GM18868 (cell line): ENCODE measurements around the gene DPH7.
A peak's percentile ranks its signal among the peaks of the same experiment; 100 is the strongest.
"Not testable (repeated sequence)": the region's sequence is repeated elsewhere in the genome, so short reads cannot be mapped to it uniquely, and the experiment has no call there.

ENCODE experiments used
- ATAC-seq: cut with Tn5 transposase; IDR thresholded peaks from one replicate; pipeline ENCODE4 v1.9.1; 2021; ENCODE audit warnings: mild to moderate bottlenecking, moderate library complexity; ENCODE audit not compliant: unreplicated experiment

Gene DPH7

DNA sequence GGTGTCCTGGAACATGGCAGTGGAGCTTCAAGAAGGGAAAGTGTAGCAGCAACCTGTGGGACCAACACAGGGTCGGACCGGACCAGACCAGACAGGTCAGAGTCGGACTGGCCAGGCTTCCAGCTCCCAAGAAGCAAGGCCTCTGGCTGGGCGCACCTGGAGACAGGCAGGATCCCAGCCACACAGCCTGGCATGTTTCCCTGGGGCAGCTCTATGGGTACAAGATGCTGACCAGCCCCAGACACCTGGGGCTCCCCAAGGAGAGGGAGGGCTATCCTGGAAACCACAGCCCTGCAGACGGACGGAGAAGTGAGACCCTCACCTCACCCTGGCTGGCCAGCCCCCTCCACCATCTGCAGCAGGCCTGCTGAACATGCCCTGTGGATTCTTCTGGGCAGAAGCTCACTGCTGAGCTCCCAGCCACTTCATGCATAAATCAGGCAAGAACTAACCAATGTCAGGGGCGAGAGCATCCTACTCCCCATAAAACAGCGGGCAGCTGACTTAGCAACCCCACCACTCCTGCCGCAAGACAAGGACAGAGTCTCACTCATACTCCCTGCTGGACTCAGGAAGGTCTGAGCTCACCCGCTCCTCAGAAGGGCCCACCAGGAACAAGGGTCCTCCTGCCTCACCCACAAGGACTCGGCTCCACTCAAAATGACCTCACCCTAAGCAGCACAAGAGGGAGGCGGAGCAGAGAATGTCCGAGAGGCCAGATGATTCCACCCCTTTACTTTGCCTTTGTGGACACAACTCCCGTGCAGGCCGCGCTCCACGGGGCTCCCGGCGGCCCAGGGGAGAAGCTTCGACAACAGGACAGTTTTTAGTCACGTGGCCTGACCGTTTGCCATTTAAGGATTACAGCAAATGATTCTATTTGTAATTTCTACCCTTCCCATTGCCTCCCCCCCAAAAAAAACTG lies 2.9 kb upstream of the DPH7 start:
- ATAC-seq, result no peak

DNA sequence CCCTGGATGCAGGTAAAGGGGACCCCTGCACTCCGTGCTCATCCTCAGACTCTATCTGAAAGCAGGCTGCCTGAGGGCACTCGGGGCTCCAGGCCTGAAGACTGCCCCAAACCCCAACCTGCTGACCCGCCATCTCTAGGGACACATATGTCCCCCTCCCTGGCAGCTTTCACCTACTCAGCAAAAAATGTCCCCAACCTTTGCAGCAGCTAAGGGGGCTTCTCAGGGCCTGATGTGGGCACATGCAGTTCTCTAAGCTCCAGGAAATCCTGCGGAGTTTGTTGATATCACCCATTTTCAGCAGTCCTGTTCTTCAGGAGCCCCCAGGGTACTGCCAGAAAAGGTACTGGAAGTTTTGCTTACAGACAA lies 2.2 kb upstream of the DPH7 start:
- no peak for ATAC-seq

DNA sequence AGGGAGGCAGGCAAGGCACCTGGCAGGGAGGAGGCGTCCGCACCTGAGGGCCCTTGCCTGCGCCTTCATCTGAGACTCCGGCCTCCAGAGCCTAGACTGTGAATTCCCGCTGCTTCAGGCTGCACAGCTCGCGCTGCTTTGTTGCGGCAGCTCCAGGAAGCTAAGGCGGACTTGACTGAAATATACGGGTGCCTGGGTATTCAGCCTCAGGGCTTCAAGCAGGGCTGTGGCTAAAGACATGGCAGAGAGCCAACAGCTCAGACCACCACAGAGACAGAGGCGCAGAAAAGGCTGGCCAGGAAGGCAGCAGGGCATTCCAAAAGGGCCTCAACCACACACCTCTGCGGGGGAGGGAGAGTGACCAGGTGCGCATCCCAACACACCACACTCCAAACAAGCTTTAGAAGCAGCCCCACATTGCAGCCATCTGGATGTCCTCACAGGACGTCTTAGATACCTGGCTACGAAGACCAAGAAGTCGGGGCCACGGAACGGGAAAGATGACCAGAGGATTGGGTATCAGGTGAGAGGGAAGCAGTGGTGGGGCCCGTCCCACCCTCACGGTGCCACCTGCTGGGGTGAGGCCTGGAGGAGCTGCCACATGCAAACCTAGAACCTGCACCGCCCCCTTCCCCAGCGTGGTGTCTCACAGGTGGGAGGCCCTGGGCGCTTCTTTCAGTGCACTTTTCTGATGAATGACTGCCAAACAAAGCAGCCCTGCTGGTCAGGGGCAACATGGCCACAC lies 1.7 kb upstream of the DPH7 start:
- no peak for ATAC-seq

DNA sequence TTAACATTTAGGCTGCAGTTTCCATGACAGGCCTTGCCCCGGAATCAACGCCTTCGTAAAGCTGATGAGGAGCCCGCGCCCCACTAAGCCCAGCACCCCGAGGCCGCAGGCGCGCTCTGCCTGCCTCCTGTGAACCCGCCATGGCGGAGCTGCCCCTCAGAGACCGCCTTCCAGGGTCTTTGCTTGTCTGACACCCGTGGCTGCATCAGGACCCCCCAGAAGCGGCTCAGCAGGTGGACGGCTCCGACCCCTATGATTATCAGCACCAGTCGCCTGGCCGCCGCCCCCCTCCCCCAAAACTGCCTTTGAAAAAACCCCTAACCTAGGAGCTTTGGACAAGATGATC lies 507 bp upstream of the DPH7 start:
- ATAC-seq, result no peak

DNA sequence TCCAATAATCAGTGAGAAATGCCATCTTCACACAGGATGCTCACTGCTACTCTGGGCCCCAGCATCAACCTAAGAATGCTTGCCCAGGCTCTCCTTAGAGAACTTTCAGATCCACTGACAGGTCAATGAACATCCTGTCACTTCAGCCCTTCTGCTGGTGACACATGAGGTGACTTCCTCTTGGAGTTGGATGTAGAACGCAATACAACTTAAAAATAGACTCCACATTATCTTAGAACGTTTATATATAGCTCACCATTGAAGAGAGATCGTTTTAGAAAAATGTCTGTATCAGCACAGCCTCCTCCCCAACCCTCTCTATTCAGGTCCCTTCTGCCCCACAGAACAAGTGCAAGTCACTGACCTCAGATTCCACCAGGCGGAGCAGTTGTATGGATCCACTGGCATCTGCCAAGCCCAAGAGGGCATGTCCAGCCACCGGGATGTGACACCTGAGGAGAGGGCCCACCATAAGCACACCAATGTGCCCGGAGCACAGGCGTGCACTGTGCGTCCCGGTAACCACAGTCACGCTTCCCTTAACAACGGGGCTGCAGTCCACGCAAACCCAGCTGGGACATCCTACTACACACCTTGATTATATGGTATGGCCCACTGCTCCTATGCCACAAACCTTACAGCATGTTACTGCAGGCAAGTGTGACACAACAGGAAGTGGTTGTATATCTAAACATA lies 2.9 kb downstream of the DPH7 start:
- ATAC-seq, result no peak

DNA sequence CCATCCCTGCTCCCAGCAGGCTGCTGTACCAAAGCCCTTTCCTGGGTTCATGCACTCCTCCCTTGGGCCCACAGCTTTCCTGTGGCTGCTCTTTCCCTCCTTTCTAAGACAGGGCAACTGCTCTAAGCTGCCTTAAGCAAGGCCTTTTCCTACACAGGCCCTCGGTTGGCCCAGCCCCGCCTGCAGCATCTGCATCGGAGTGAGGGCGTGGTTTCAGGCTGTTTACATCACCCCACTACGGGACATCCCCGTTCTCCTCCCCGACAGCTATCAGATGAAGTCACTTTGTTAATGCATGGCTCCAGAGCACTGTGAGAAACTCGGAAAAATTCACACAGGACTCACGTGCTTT lies 3.4 kb downstream of the DPH7 start:
- no peak for ATAC-seq

DNA sequence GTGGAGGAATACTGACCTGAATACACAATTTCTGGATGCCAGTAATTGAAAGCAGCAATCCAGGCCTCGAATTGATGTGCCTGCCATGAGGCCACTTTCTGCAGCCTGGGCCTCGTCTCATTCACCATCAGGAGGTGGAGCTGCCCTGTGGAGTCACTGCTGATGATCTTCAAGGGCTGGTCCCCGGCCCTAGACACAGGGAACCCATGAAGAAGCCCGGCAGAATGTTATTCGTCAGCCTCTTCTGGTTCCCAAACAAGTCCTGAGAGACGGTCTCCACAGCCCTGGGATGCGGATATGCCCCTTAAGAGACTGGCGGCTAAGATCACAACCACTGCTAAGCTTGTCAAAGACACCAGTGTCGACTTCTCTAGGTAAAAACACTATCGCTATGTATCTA lies 4.5 kb downstream of the DPH7 start:
- ATAC-seq, result no peak

DNA sequence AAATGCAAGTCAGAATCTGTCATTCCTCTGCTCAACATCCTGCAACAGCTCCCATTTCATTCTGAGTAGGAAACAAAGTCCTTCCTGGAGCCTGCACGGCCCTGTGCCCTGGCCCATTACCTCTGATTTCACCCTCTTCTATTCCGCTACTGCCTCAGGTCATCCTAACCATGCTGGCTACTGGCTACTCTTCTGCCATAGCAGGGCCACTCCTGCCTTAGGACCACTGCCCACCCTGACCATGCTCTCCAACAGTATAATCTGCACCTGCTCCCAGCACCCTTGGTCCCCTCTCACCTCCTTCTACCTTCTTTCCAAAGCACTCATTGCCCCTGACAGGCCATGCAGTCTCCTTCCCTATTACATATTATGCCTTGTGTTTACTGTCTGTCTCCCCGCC lies 8.2 kb downstream of the DPH7 start:
- no peak for ATAC-seq

DNA sequence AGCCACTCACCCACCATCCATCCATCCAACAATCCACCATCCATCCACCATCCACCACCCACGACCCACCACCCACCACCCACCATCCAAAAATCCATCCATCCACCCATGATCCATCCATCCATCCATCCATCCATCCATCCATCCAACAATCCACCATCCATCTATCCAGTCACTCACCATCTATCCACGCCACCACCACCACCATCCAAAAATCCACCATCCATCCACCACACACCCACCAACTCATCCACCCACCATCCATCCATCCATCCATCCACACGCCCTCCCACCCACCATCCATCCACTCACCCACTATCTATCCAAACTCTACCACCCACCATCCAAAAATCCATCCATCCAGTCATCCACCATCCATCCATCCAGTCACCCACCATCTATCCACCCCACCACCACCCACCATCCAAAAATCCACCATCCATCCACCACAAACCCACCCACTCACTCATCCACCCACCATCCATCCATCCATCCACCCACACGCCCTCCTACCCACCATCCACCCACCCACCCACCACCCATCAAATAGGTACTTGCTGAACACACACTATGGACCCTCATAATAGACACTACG lies 9.0 kb downstream of the DPH7 start:
- ATAC-seq, result no peak

DNA sequence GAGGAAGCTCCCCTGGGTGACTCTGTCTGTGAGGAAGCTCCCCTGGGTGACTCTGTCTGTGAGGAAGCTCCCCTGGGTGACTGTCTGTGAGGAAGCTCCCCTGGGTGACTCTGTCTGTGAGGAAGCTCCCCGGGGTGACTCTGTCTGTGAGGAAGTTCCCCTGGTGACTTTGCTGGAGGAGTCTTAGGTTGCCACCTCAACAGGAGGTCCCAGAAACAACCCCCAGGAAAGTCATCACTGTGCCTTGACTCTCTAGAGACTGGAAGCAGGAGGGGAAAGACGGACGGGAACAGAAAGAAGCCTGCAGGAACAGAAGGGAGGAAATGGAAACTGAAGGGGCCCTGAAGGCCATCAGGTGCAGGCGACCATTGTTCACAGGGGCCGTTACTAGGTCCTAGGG lies 10.3 kb downstream of the DPH7 start:
- ATAC-seq, result not testable (repeated sequence)

DNA sequence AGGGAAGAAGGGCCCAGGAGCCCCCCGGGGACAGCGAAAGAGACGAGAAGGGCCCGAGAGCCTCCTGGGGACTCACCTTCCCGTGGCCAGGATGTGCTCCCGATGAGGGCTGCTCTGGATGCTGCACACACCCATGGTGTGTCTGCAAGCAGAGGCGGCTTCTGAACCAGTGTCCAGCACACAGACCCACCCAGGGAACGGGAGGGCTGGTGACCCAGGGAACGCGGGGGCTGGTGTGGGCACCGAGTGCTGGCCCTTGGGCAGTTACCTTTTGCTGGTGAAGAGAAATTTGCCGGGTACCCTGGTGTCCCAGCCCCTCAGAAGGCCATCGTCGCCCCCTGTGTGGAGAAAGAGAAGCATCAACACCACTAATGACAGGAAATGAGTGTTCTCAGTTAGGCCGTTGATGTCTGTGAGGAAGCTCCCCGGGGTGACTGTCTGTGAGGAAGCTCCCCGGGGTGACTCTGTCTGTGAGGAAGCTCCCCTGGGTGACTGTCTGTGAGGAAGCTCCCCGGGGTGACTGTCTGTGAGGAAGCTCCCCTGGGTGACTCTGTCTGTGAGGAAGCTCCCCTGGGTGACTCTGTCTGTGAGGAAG lies 13.8 kb downstream of the DPH7 start:
- ATAC-seq, result no peak

DNA sequence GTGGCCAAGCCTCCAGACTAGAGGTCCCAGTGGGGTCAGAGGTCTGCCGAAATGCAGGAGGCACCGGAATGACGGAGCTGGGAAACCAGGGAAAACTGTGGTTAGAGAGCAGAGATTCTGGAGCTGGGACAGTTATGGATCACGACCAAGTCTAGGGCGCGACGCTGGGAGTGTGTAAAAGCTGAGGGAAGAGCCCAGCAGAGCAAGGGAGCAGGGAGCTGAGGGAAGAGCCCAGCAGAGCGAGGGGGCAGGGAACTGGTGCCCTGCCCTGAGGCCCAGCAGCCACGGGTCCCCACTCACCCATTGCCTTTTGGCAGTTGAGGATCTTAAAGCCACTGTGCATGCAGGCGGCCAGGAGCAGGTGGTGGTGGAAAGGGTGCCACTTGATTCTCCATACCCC lies 14.6 kb downstream of the DPH7 start:
- no peak for ATAC-seq

DNA sequence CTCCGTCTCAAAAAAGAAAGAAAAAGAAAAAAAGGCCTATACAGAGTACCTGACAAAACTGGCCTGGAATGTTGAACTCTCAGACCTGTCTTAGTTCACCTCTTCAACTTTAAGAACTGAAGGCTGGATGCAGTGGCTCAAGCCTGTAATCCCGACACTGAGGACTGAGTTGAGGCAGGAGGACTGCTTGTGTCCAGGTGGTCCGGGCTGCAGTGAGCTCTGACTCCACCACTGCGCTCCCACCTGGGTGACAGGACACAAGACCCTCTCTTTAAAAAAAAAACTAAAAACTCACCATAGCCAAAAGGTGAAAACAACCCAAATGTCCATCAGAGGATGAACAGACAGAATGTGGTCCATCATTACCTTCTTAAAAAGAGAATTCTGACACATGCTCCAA lies 20.6 kb downstream of the DPH7 start:
- ATAC-seq, result no peak

DNA sequence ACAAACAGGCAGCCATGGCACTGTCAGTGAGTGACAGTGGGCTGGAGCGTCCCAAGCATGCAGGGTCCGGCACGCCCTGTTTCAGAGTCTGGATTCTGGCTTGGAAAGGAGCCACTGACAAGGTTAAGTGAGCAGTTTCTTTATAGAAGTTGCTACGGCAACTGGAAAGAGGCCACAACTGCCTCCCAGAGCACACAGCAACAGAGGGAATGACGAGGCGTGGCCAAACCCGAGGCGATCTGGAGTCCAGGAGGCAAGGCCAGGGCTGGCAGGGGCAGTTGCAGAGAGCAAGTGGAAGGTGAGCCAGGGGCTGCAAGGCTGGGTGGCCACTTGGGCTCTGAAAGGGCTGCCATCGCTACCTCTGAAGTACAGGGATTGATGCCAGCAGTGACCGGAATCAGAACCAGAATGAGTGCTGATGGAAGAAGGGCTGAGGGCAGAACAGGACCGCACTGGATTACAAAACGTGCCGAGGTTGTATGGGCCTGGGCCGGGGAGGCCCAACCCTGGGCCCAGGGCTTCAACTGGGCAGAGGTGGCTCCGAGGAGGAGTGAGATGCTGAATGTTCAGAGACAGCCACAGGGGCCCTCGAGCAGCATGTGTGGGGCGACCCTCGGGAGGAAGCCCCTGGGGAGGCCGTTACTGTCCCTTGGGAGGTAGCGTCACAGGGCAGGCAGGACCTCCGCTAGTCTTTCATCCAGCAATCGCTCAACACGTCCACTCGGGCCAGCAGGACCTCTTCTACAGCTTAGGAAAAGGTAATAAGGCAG lies 22.5 kb downstream of the DPH7 start:
- no peak for ATAC-seq

DNA sequence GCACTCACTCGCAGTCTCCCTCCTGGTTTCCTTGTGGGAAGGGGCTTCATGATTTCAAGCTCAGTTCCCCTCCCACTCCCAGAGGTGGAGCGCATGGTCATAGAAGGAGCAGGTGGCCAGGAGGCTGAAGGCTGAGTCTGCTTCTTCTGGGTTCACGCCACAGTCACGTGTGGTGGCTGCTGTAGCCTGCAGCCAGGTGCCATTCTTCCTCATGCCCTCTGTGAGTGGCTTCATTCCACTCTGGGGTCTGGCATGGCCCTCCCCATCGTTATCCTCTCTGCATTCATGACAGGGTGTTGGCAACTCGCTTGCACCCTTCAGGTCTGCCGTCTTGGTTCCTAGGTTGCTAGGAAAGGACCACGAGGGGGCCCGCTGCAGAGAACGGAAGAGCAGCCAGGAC lies 23.5 kb downstream of the DPH7 start:
- ATAC-seq, result no peak

DNA sequence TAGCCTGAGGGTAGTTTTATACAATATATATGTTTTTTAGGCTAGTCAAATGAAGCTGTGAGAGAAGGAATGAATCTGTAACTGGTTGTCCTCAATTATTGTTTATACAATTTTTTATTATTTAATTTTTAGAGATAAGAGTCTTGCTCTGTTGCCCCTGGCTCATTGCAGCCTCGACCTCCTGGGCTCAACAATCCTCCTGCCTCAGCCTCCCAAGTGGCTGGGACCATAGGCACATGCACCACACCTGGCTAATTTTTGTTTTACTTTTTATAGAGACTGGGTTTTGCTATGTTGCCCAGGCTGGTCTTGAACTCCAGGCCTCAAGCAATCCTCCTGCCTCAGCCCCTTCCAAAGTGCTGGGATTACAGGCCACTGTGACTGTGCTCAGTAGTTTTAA lies 24.4 kb downstream of the DPH7 start:
- no peak for ATAC-seq

DNA sequence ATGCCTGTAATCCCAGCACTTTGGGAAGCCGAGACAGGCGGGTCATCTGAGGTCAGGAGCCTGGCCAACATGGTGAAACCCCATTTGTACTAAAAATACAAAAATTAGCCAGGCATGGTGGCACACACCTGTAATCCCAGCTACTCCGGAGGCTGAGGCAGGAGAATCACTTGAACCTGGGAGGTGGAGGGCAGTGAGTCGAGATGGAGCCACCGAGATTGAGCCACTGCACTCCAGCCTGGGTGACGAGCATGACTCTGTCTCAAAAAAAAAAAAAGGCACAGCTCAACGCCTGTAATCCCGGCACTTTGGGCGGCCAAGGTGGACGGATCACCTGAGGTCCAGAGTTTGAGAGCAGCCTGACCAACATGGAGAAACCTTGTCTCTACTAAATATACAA lies 25.1 kb downstream of the DPH7 start:
- not testable (repeated sequence) for ATAC-seq

DNA sequence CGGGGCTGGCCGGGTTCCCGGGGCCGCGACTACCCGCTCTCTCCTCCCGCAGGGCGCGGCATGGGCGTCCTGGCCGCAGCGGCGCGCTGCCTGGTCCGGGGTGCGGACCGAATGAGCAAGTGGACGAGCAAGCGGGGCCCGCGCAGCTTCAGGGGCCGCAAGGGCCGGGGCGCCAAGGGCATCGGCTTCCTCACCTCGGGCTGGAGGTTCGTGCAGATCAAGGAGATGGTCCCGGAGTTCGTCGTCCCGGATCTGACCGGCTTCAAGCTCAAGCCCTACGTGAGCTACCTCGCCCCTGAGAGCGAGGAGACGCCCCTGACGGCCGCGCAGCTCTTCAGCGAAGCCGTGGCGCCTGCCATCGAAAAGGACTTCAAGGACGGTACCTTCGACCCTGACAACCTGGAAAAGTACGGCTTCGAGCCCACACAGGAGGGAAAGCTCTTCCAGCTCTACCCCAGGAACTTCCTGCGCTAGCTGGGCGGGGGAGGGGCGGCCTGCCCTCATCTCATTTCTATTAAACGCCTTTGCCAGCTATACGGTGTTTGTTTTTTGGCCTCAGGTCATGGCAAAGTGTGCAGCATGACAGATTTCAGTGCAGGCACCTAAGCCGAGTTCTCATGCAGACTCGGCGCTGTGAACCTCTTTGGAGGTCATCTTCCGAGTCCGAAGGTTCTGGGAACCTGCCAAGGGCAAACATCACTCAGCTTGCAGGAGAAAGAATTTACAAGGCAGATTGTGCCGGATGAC lies 26.5 kb downstream of the DPH7 start:
- ATAC-seq, result peak; percentile 22

DNA sequence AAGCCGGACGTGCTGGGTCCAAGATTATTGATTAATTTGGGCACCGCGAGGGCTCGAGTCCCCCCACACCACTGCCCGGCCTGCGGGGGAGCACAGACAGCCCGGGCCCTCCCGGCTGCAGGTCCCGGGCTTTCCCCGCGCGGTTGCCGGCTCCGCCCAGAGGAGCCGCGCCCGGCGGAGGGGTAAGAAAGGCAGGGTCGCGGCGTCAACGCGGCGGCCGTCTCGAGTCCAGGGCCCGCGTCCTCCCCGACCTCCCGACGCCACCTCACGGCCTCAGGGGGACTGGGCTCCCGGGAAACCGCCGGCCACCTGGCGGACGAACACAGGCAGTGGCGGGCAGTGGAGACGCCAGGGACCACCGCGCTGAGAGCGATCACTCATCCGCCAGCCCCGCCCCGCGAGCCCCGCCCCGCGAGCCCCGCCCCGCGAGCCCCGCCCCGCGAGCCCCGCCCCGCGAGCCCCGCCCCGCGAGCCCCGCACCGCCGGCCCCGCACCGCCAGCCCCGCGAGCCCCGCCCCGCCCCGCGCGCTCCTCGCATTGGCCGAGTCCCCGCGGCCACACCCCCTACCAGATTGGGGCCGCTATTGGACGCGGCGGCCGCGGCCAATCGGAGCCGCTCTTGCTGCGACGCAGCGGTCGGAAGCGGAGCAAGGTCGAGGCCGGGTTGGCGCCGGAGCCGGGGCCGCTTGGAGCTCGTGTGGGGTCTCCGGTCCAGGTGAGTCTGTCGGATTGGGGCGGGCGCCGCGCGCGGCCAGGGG lies 27.3 kb downstream of the DPH7 start, which contains the start of gene MRPL41:
Gene MRPL41, plus strand, starts transcription at position 616 of the 758 bp plus-strand sequence. CDS start 203 bp downstream, outside the sequence.
- ATAC-seq, result peak; percentile 83
